ENCODE measurements around the gene TENT4B. TPM values are rescaled to one million over a fixed set of nuclear protein-coding genes. Genes with fewer than 3 reads are reported as not detected.

Gene TENT4B
- 12.1 TPM for total RNA-seq

DNA sequence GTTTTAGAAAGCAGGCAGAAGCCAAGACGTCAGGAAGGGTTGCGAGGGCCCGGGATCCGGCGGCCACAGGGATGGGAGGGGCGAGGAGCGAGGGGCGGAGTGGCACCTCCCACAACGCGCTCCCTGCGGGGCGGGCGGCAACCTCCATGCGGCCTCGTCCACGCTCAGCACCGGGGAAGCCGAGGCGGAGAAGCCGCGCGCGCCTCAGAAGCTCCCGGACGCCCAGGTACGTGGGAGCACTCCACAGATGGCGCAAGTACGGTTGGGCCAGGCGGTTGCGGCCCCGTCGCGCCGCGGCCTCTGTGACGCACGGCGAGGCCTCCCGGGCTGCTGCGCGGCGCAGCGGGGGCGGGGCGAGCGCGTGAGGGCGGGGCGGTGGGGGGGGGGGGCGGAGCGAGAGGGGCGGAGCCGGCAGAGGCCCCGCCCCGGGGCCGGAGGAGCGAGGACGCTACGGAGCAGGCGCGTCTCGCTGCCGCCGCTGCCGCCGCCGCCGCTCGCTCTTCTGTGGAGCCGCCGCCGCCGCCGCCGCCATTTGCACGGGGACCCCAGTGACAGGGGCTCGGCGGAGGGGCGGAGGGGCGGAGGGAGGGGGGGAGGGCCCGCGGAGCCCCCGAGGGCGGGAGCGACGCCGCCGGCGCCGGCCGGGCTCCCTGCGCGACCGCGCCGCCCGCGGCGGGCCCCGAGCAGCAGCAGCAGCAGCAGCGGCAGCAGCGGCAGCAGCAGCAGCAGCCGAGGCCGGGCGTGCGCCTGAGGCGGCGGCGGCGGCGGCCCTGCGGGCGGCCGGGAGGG, at the start of gene TENT4B:
Gene TENT4B, plus strand, starts transcription at position 500 of the 789 bp plus-strand sequence. CDS start 316 bp downstream, outside the sequence.

DNA sequence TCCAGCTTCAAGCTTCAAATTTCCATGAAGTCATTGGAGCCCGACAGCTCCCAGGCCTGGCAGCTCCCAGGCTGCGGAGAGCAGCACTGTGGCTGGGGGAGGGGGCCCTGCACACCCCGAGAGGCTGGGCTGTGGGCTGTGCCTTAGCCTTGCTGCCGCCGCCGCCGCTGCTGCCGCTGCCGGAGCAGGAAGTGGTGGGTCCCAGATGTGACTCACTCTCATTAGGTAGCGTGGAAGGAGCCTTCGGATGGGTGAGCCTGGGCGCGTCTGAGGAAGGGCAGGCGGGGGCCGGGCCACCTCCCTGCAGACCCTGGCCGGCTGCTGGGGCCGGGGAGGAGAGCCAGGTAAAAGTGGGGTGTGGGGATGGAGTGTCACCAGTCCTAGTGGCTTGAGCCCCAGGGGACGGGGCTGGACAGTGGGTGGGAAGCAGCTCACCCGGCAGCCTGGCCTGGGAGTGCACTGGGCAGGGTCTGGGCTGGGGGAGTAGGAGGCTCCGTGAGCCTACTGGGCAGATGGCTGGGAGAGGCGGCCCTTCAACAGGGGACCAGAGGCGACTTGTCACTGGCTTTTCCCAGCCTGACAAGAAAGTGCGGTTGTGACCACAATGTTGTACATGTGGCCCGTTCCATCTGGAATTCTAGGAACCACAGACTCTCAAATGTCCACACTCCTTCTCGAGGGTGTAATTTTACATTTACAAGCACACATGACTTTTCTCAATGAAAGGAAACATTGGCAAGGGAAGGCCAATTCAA, 113.4 kb downstream of the TENT4B start, which contains the start of gene ADCY7:
Gene ADCY7, plus strand, starts transcription at position 215 of the 755 bp plus-strand sequence. CDS start 21,629 bp downstream, outside the sequence.

Small RNAs within 50 kb of the gene (small RNA-seq; reads per million reads assigned to genes)
- gene RF00156 (ENCODE audit: low replicate concordance) (not detected), gene RPL10P14 (ENCODE audit: low replicate concordance) (not detected)

Other genes with a start within 250 kb of the TENT4B start
- gene CNEP1R1, start 128.1 kb upstream of the TENT4B start, total RNA-seq = 27.1 TPM
- gene HEATR3, start 87.3 kb upstream of the TENT4B start, total RNA-seq = 25.6 TPM
- gene ADCY7, start 113.2 kb downstream of the TENT4B start, total RNA-seq = 21.2 TPM
- gene BRD7, start 215.7 kb downstream of the TENT4B start, total RNA-seq = 33.3 TPM